Adipose tissue (tissue), 3 donors: Measurements from ENCODE around the gene MISP. TPM values are rescaled to one million over a fixed set of nuclear protein-coding genes. Genes with fewer than 3 reads are reported as not detected.

ENCODE experiments used
- H3K27ac ChIP-seq: one replicate; pipeline ENCODE4 v1.5.1; 2013; ENCODE audit warnings: low read depth, low read length
- WGBS, 3 donors: extraction: QIAGEN DNeasy Blood & Tissue Kit; methylation state at CpG; one replicate each; pipeline ENCODE4 v1.1.7; 2013; 5-methylcytosine and 5-hydroxymethylcytosine counted together
- polyA plus RNA-seq, 3 donors: library from polyadenylated mRNA; stranded (reverse); fragments of 200-250 nt; gene quantifications; one replicate each; pipeline ENCODE4 v1.2.3, GENCODE V29; 2013
- donor health status: healthy with polysubstance abuse.
- donor health status: Bipolar disorder and iron deficiency.
- donor health status: healthy.

MISP gene
- polyA plus RNA-seq, 3 donors, result 0.45 to 1.6 (median 1.0) TPM

DNA sequence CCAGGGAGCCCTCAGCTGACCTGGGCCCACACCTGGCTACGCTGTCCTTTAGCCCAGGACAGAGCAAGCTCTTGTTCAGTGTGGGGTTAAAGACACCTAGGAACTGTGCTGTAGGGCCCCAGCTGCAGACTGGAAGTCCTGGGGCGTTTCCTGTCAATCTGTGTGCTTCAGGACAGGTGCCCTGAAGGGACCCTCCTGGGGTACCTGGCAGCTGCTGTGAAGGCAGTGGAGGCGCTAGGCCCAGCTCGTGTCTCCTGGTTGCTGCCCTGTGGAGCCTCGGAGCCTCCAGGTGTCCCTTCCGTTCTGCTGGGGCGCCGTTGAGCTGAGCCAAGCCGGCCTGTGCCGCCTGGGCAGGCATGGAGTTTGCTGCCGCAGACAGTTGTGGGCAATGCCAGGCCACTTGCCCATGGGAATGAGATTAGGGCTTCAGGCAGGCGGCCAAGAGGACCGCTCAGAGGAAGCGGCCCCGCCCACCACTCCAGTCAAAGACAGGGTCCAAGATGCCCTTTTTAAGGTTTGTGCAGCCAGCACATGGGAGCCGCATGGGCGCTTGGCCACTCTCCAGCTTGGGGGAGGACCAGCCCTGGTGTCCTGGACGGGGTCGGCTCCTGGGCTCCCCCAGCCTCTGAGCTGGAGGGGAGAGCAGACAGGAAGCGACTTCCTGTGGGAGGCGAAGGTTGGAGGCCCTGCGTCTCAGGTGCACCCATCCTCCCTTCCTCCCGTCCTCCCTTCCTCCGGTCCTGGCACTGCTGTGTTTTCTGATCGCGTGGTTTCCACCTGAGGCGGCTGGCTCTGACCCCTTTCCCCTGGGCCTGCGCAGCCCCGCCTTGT is 50.3 kb downstream of the MISP start:
- no peak overlapping the region for H3K27ac ChIP-seq
- 23 to 38% (median 27%) methylated on average over 29 of the region's 29 CpGs for WGBS, 3 donors

GRCh38 chr19:801861-802497 is 51.1 kb downstream of the MISP start:
- 30 to 38% (median 33%) methylated on average over 23 of the region's 23 CpGs for WGBS, 3 donors
- H3K27ac ChIP-seq, result no peak overlapping the region

DNA sequence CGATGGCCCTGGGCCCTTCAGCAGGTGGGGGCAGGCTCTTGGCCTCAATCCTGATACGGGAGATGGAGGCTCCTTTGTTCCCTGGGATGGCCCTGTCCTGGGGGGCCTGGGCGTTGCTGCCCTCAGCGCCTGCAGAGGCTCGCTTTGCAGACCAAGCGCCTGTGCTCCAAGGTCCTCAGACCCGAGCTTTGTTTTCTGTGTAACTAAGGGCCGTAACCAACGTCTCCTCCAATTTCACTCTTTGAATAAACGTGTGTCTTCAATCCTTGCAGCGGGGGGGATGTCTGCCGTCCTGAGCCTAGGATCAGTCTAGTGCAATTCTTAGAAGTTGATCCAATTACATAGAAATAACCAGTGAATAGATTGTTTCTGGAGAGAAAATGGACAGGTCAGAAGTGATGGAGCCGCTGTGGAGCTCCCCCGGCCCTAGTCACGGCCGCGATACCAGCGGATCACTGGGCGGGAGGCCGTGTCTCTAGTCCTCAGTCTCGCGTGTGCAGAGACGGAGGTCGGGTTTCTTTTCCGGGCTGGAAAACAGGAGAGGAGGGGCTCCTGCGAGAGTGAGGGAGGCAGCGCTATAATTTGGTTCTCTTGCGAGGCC is 51.7 kb downstream of the MISP start:
- 44 to 64% (median 54%) methylated on average over 28 of the region's 28 CpGs for WGBS, 3 donors
- H3K27ac ChIP-seq, result no peak overlapping the region

- H3K27ac ChIP-seq, result no peak overlapping the region
- WGBS, 3 donors, result 81 to 85% (median 84%) methylated on average over 17 of the region's 17 CpGs
These were observed 52.2 kb downstream of the MISP start for GRCh38 chr19:803099-803561.

DNA sequence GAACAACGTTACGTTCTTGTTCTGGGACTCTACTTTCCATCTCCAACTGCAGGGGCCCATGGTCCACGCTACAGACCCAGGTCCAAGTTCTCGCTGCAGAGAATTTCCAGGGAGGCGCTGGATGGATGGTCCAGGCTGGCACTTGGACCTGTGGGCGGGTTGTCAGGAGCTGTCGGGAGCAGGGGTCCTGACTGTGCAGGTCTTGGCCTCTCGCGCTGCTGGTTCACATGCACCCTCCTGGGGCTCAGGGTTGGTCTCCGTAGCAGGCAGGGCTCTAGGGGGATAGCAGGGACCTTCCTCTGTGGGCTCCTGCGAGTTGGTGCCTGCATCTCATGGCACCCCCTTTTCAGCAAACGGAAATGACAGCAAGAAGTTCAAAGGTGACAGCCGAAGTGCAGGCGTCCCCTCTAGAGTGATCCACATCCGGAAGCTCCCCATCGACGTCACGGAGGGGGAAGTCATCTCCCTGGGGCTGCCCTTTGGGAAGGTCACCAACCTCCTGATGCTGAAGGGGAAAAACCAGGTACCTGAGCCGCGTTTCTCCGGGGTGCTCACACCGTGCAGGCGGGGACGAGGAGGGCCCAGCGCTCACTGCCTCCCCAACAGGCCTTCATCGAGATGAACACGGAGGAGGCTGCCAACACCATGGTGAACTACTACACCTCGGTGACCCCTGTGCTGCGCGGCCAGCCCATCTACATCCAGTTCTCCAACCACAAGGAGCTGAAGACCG is 52.9 kb downstream of the MISP start:
- no peak overlapping the region for H3K27ac ChIP-seq
- 76 to 83% (median 76%) methylated on average over 29 to 31 of the region's 31 CpGs for WGBS, 3 donors

- H3K27ac ChIP-seq, result no peak overlapping the region
- 92 to 94% (median 93%) methylated on average over 53 of the region's 53 CpGs for WGBS, 3 donors
These were observed 53.7 kb downstream of the MISP start for GRCh38 chr19:804419-805165.

GRCh38 chr19:805166-805551 is 54.2 kb downstream of the MISP start:
- WGBS, 3 donors, result 82 to 92% (median 91%) methylated on average over 20 to 33 of the region's 33 CpGs
- H3K27ac ChIP-seq, result no peak overlapping the region

- no peak overlapping the region for H3K27ac ChIP-seq
- WGBS, 3 donors, result 89 to 93% (median 92%) methylated on average over 79 to 93 of the region's 93 CpGs
These were observed 55.0 kb downstream of the MISP start for GRCh38 chr19:805600-806550.

DNA sequence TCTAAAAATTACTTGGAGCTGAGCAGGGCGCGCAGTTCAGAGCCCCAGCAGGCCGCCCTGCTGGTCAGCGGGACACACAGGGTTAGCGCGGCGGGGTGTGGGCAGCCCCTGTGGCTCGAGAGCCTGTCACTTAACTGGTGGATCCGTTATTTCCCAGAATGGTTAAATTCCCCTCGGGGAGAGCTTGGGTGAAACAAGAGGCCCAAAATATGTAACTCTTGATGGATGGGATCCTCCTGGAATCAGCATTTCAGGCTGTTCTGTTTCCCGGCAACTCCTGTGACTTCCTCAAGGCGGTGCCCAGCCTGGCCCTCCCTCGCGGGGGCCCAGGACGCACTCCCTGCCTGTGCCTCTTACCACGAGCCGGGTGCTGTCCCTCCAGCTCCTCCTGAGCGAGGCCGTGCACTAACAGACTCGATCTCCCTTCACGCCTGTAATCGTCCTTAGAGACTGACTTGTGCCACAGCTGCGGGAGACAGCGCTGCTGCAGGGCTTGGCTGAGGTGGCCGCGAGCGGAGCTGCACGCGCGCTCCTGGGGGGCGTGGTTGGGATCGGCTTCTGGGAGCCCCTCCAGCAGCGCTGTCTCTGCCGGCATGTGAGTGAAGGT is 56.0 kb downstream of the MISP start:
- no peak overlapping the region for H3K27ac ChIP-seq
- 82 to 87% (median 83%) methylated on average over 34 of the region's 34 CpGs for WGBS, 3 donors

DNA sequence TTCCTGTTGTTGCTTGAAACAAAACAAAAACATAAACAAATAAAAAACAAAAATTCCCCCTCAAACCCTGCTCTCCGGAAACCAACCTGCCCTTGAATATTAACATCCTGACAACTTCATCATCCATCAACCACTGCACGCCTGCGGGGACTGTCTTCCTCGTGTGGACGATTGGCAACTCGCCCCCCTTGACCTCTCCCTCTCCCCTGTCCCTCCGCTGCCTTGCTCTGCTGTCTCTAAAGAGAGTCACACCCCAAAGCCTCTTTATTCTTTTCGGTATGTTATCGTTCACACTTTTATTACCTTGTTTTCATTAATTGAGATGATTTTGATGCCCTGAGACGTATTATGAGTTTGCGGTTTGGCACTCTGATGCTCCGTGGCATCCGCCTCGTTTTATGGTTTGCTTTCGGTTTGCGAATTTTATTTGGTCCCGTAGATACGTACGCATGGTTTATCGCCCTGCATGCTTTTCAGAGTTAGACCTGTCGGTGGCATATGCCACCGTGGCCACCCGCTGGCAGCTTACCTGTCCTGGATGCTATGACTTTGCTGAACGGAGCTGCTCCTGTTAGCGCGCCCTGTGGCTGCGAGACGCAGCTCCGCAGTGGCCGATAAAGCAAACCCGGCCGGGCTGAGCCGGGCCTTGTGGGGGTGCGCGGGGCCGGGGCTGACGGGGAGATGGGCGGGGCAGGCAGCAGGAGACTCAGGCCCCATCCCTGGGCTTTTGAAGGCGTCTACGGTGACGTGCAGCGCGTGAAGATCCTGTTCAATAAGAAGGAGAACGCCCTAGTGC is 56.9 kb downstream of the MISP start:
- no peak overlapping the region for H3K27ac ChIP-seq
- 90 to 92% (median 91%) methylated on average over 44 of the region's 44 CpGs for WGBS, 3 donors

DNA sequence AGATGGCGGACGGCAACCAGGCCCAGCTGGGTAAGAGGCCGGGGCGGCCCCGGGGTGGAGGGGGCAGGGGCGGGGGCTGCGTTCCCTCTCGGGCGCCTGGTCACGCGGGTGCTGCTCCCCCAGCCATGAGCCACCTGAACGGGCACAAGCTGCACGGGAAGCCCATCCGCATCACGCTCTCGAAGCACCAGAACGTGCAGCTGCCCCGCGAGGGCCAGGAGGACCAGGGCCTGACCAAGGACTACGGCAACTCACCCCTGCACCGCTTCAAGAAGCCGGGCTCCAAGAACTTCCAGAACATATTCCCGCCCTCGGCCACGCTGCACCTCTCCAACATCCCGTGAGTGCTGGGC is 57.5 kb downstream of the MISP start:
- 91 to 92% (median 91%) methylated on average over 22 to 26 of the region's 26 CpGs for WGBS, 3 donors

GRCh38 chr19:810077-810855 is 59.4 kb downstream of the MISP start:
- H3K27ac ChIP-seq, result no peak overlapping the region
- 83 to 84% (median 84%) methylated on average over 30 of the region's 30 CpGs for WGBS, 3 donors

More for the DNA sequence above, 57.5 kb downstream of the MISP start:
- no peak overlapping the region for H3K27ac ChIP-seq

DNA sequence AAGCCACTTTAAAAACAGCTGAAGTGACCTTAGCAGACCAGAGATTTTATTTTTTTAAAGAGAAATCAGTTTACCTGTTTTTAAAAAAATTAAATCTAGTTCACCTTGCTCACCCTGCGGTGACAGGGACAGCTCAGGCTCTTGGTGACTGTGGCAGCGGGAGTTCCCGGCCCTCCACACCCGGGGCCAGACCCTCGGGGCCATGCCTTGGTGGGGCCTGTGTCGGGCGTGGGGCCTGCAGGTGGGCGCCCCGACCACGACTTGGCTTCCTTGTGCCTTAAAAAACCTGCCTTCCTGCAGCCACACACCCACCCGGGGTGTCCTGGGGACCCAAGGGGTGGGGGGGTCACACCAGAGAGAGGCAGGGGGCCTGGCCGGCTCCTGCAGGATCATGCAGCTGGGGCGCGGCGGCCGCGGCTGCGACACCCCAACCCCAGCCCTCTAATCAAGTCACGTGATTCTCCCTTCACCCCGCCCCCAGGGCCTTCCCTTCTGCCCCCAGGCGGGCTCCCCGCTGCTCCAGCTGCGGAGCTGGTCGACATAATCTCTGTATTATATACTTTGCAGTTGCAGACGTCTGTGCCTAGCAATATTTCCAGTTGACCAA is 60.1 kb downstream of the MISP start:
- H3K27ac ChIP-seq, result no peak overlapping the region
- 85 to 91% (median 89%) methylated on average over 22 to 25 of the region's 25 CpGs for WGBS, 3 donors

DNA sequence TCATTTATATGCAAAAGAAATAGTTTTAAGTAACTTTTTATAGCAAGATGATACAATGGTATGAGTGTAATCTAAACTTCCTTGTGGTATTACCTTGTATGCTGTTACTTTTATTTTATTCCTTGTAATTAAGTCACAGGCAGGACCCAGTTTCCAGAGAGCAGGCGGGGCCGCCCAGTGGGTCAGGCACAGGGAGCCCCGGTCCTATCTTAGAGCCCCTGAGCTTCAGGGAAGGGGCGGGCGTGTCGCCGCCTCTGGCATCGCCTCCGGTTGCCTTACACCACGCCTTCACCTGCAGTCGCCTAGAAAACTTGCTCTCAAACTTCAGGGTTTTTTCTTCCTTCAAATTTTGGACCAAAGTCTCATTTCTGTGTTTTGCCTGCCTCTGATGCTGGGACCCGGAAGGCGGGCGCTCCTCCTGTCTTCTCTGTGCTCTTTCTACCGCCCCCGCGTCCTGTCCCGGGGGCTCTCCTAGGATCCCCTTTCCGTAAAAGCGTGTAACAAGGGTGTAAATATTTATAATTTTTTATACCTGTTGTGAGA is 60.7 kb downstream of the MISP start:
- WGBS, 3 donors, result 92 to 97% (median 96%) methylated on average over 20 of the region's 20 CpGs
- no peak overlapping the region for H3K27ac ChIP-seq
